HG03139 (cell line): ENCODE data around the gene IFNA4.
A peak's percentile ranks its signal among the peaks of the same experiment; 100 is the strongest.
"Not testable (repeated sequence)": the region's sequence is repeated elsewhere in the genome, so short reads cannot be mapped to it uniquely, and the experiment has no call there.

Source experiments
- ATAC-seq: cut with Tn5 transposase; IDR thresholded peaks from one replicate; pipeline ENCODE4 v1.9.1; 2021; ENCODE audit not compliant: unreplicated experiment

The IFNA4 gene

GRCh38 chr9:21166560-21166959 lies 20.8 kb downstream of the IFNA4 start, which contains the start of gene IFNA21:
TSS of gene IFNA21 (minus strand) at chr9:21166660. CDS start at chr9:21166612, 48 bp downstream.
- not testable (repeated sequence) for ATAC-seq

DNA sequence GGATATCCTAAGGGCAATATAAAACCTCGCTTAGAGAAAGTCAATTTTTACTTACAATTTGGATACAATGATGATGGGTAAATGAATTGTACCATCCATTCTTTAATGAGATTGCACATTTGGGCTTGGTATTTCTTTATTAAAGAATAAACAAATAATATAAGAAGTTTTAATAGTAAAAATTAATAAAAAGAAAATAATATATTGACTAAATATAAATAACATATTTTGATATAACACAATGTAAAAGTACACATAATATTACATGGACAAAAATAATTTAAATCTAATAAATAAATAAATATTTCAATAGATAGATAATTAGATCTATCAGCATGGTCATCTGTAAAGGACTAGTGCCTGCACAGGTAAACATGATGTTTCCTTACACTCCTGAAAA lies 21.9 kb downstream of the IFNA4 start:
- no peak for ATAC-seq

GRCh38 chr9:21160178-21160577 lies 27.2 kb downstream of the IFNA4 start:
- peak; percentile 91 for ATAC-seq

- no peak for ATAC-seq
Observed at GRCh38 chr9:21155501-21155900, 31.9 kb downstream of the IFNA4 start.

- peak; percentile 82 for ATAC-seq
Observed at GRCh38 chr9:21154018-21154608, 33.3 kb downstream of the IFNA4 start.

DNA sequence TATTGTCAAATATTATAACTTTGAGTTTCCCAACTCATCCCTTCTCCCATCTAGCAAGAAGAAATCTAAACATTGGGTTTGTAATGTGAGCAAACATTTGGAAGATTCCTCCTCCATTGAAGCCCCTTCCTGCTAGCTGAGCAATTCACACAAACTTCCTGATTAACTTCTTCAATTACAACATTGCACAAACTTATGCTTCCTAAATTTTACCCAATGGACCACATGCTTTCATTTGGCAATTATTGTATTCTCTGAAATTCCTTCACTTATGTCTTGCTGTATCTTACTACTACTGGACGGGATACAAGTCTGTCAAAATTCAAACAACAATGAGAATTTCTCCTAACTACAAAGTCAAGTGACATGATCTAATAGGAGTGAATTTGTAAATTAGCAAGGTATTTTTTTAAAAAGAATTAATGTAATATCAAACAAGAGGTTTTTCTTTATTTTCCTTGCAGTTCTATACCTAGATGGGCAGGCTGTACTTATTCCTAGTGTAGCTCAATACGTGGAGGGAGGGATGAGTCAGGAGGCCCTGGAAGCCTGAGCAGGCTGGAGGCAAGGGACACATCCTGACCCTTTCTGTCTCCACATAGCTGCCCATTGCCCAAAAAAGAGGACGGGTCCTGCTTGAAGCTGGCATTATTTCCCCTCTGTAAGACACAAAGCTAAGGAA lies 33.9 kb downstream of the IFNA4 start:
- peak; percentile 30 for ATAC-seq

DNA sequence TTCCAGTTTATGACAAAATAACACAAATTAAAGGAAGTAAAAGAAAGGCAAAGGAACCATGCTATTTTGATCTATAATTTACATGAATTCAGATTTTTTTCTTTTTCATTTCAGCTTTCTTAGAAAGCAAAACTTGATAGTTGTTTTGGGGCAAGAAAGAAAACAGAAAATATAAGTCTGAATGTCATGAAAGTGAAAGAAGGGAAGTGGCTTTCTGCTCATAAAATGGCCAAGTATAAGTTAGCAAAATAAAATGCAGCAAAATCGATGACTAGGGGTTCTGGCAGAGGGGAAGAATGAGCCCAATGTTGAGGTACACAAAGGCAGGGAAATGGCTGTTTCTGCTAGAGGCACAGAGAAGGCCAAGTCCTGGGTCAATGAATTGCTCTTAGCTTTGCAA lies 42.8 kb downstream of the IFNA4 start:
- ATAC-seq = no peak

- ATAC-seq = no peak
Observed at GRCh38 chr9:21141427-21141882, 45.9 kb downstream of the IFNA4 start, which contains the start of gene IFNW1. TSS of gene IFNW1 (minus strand) at chr9:21141832. CDS start at chr9:21141570, 262 bp downstream.

- no peak for ATAC-seq
Observed at GRCh38 chr9:21137020-21137419, 50.4 kb downstream of the IFNA4 start.
